Testis (tissue), 2 donors: ENCODE results near the gene MAML3.

Source experiments
- POLR2A ChIP-seq: fragments of 450-650 bp; IDR thresholded peaks from one replicate; pipeline ENCODE4 v1.6.1; 2017; ENCODE audit warnings: antibody characterized with exemption, mild to moderate bottlenecking, moderate library complexity
- TF ChIP-seq, protein P1 (sequence below), 3 experiments: fragments of 450-650 bp in 2 of 3; fragments of 200-600 bp in 1 of 3; sonication (generic) in 1 of 3; IDR thresholded peaks; one replicate each; pipeline ENCODE4 v1.5.1; 2016 to 2019; ENCODE audit warnings: antibody characterized with exemption in 3 of 3, mild to moderate bottlenecking in 2 of 3, moderate library complexity in 1 of 3

DNA sequence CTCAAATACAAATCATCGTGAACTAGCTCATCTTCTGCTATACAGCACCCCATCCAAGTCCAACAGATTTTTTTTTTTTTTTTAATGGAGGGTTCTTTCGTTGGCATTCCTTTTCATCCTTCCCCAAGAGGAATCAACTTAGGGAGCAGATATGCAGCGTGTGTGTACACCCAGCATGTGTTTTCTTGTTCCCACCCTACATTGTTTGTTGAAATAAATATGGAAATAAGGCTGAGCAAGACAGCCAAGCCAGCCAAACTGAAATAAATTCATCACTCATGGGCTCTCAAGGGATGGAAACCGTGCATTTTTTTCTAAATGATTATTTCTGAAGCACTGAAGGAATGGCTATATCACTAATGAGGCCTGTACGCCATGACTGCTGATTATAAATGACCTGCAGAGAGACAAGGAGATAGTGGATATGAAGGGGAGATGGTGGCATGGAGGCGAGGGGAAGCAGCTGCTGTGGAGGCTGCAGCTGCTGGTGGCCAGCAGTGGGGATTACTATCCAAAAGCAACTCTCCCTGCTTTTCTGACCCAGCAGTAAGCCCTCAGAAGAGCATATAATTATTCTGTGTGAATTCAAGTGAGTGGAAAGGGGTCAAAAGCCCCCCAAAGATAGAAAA lies 314.5 kb downstream of the MAML3 start:
- TF ChIP-seq POLR2A = no peak
- TF ChIP-seq, protein P1, sequence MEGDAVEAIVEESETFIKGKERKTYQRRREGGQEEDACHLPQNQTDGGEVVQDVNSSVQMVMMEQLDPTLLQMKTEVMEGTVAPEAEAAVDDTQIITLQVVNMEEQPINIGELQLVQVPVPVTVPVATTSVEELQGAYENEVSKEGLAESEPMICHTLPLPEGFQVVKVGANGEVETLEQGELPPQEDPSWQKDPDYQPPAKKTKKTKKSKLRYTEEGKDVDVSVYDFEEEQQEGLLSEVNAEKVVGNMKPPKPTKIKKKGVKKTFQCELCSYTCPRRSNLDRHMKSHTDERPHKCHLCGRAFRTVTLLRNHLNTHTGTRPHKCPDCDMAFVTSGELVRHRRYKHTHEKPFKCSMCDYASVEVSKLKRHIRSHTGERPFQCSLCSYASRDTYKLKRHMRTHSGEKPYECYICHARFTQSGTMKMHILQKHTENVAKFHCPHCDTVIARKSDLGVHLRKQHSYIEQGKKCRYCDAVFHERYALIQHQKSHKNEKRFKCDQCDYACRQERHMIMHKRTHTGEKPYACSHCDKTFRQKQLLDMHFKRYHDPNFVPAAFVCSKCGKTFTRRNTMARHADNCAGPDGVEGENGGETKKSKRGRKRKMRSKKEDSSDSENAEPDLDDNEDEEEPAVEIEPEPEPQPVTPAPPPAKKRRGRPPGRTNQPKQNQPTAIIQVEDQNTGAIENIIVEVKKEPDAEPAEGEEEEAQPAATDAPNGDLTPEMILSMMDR (IDR thresholded peaks at IDR 0.05) = no peak
